ENCODE results near the gene SRPK2.

Gene SRPK2

DNA sequence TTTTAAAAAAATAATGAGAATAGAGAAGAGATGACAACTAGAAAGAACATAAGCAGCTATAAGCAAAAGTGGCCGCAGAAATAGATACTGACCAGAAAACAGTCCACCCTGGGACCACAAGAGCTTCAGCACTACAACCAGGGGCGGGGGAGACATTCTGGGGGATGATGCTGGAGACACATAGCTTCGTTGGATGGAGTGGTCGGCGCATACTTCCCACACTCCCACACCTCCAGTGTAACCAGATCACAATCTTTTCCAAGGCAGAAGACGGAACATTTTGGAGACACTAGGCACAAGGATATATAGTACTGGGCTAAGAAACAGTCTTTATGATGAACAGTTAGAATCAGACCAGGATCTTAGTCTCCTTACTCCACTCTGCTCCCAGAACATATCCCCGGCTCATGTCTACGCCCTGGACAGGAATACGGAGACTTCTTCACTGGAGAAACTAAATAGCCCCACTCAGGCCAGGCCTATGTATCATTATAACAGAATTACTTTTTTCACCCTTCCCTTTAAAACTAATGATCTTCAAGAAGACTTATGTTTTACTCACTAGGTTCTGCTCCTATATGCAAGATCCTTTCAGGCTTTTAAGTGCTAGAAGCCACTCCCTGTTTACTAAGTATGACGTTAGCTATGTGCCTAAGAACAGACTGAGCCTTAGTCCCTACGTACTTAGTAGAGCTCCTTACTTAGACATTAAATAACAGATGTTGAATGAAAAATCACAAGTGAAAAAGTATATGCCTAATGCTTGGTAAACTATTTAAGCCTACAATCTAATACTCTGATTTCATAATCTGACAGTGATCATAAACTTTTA, 169.6 kb downstream of the SRPK2 start:
- H3K4me3 ChIP-seq = no peak overlapping the region
- H3K27me3 ChIP-seq (ENCODE audit: low read depth) = no peaks in the 10 kb centered on the region
- DNase-seq (ENCODE audit: low spot score in 2 of 2) = no peak
- in situ Hi-C loops (cut with MboI; ENCODE audit: low sequenced_read_pairs) = no loop called here
- no peaks in the 10 kb centered on the region for H3K4me1 ChIP-seq
- H3K9me3 ChIP-seq = no peaks in the 10 kb centered on the region
- no peaks in the 10 kb centered on the region for H3K36me3 ChIP-seq (replicated peaks)

DNA sequence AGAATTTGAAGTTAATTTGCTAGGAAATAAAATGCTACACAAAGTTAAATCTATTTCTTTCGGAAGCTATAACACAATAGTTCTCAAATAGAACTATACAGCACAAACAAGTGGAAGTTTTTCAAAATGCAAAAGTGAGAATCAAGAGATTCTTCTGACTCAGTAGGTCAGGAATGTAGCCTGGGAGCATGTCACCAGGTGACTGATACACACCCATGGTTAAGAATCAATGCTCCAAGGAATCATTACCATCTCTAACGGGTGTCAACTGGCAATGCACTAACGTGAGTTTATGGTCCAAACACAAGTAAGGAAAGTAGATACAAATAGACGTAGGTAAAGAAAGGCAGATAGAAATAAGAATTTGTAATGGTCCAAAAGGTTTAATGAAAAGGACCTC, 170.5 kb downstream of the SRPK2 start:
- H3K4me3 ChIP-seq = no peak overlapping the region
- DNase-seq (ENCODE audit: low spot score in 2 of 2) = no peak
- in situ Hi-C loops (cut with MboI; ENCODE audit: low sequenced_read_pairs) = no loop called here

GRCh38 chr7:105216786-105217185, 171.9 kb downstream of the SRPK2 start:
- no peak overlapping the region for H3K4me3 ChIP-seq
- in situ Hi-C loops (cut with MboI; ENCODE audit: low sequenced_read_pairs) = no loop called here
- H3K9me3 ChIP-seq = no peaks in the 10 kb centered on the region
- no peaks in the 10 kb centered on the region for H3K4me1 ChIP-seq
- H3K36me3 ChIP-seq (replicated peaks) = no peaks in the 10 kb centered on the region; the same call in 1 of the 2 replicates
- no peaks in the 10 kb centered on the region for H3K27me3 ChIP-seq (ENCODE audit: low read depth)
- no peak for DNase-seq (ENCODE audit: low spot score in 2 of 2)

More for the DNA sequence above, 170.5 kb downstream of the SRPK2 start:
- no peaks in the 10 kb centered on the region for H3K36me3 ChIP-seq (replicated peaks)
- no peaks in the 10 kb centered on the region for H3K27me3 ChIP-seq (ENCODE audit: low read depth)
- H3K9me3 ChIP-seq = no peaks in the 10 kb centered on the region
- H3K4me1 ChIP-seq = no peaks in the 10 kb centered on the region

GRCh38 chr7:105215821-105216220, 172.9 kb downstream of the SRPK2 start:
- no peaks in the 10 kb centered on the region for H3K27me3 ChIP-seq (ENCODE audit: low read depth)
- in situ Hi-C loops (cut with MboI; ENCODE audit: low sequenced_read_pairs) = no loop called here
- H3K9me3 ChIP-seq = no peaks in the 10 kb centered on the region
- no peaks in the 10 kb centered on the region for H3K4me1 ChIP-seq
- no peak overlapping the region for H3K4me3 ChIP-seq
- no peak for DNase-seq (ENCODE audit: low spot score in 2 of 2)
- H3K36me3 ChIP-seq (replicated peaks) = no peaks in the 10 kb centered on the region; the same call in 1 of the 2 replicates

DNA sequence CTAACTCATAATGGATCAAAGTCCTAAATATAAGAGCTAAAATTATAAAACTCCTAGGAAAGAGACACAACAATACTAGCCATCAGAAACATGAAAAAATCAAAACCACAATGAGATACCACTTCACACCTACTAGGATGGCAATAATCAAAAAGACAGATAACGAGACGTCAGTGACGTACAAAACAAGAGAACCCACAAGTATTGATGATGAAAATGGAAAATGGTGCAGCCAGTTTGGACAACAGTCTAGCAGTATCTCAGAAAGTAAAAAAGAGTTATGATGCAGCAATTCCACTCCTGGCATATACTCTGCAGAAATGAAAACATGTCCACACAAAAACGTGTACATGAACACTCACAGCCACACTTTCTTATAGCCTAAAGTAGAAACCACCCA, 173.5 kb downstream of the SRPK2 start:
- H3K9me3 ChIP-seq = no peaks in the 10 kb centered on the region
- H3K36me3 ChIP-seq (replicated peaks) = no peaks in the 10 kb centered on the region; the same call in 1 of the 2 replicates
- in situ Hi-C loops (cut with MboI; ENCODE audit: low sequenced_read_pairs) = no loop called here

GRCh38 chr7:105213611-105214010, 175.1 kb downstream of the SRPK2 start:
- Histone ChIP-seq H3K4me3 (no peak overlapping the region), H3K9me3 (no peaks in the 10 kb centered on the region), H3K36me3 (replicated peaks) (no peaks in the 10 kb centered on the region; the same call in 1 of the 2 replicates), H3K27me3 (ENCODE audit: low read depth) (no peaks in the 10 kb centered on the region), H3K4me1 (no peaks in the 10 kb centered on the region)
- in situ Hi-C loops (cut with MboI; ENCODE audit: low sequenced_read_pairs) = no loop called here
- DNase-seq (ENCODE audit: low spot score in 2 of 2) = no peak

More for the DNA sequence above, 173.5 kb downstream of the SRPK2 start:
- DNase-seq (ENCODE audit: low spot score in 2 of 2) = no peak
- Histone ChIP-seq H3K27me3 (ENCODE audit: low read depth) (no peaks in the 10 kb centered on the region), H3K4me1 (no peaks in the 10 kb centered on the region), H3K4me3 (no peak overlapping the region)

GRCh38 chr7:105212212-105212611, 176.5 kb downstream of the SRPK2 start:
- no peak for DNase-seq (ENCODE audit: low spot score in 2 of 2)
- in situ Hi-C loops (cut with MboI; ENCODE audit: low sequenced_read_pairs) = no loop called here
- H3K36me3 ChIP-seq (replicated peaks) = no peaks in the 10 kb centered on the region; the same call in 1 of the 2 replicates
- H3K27me3 ChIP-seq (ENCODE audit: low read depth) = no peaks in the 10 kb centered on the region
- H3K9me3 ChIP-seq = no peaks in the 10 kb centered on the region
- 0 out of 2 replicates have a peak, but pooled peaks cover 4% of the 10 kb centered on the region for H3K4me1 ChIP-seq
- no peak overlapping the region for H3K4me3 ChIP-seq

DNA sequence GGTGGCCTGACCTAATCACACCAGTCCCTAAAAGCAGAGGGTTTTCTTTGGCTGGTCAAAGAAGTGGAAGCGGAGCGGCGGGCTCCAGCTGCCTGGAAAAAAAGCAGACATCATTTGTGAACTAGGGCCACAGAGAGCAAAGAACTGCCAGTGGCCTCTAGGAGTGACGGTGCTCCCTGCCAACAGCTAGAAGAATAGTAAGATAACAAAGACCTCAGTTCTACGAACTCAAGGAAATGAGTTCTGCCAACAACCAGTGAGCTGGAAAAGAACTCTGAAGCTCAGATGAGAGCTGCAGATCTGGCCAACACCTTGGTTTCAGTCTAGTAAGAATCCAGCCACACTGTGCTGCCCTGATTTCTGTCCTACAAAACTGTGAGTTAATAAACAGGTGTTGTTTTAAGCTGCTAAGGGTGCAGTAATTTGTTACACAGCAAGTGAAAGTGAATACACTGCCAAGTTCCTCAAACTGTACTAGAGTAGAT, 178.0 kb downstream of the SRPK2 start:
- in situ Hi-C loops (cut with MboI; ENCODE audit: low sequenced_read_pairs) = no loop called here
- no peaks in the 10 kb centered on the region for H3K9me3 ChIP-seq

GRCh38 chr7:105209870-105210269, 178.9 kb downstream of the SRPK2 start:
- in situ Hi-C loops (cut with MboI; ENCODE audit: low sequenced_read_pairs) = no loop called here
- H3K36me3 ChIP-seq (replicated peaks) = no peaks in the 10 kb centered on the region; the same call in 1 of the 2 replicates
- DNase-seq (ENCODE audit: low spot score in 2 of 2) = no peak
- no peaks in the 10 kb centered on the region for H3K9me3 ChIP-seq
- H3K27me3 ChIP-seq (ENCODE audit: low read depth) = no peaks in the 10 kb centered on the region
- no peak overlapping the region for H3K4me3 ChIP-seq
- H3K4me1 ChIP-seq = 0 out of 2 replicates have a peak, but pooled peaks cover 4% of the 10 kb centered on the region

More for the DNA sequence above, 178.0 kb downstream of the SRPK2 start:
- Histone ChIP-seq H3K4me1 (0 out of 2 replicates have a peak, but pooled peaks cover 4% of the 10 kb centered on the region), H3K27me3 (ENCODE audit: low read depth) (no peaks in the 10 kb centered on the region), H3K4me3 (no peak overlapping the region), H3K36me3 (replicated peaks) (no peaks in the 10 kb centered on the region; the same call in 1 of the 2 replicates)
- DNase-seq (ENCODE audit: low spot score in 2 of 2) = no peak

GRCh38 chr7:105209433-105209832, 179.3 kb downstream of the SRPK2 start:
- H3K9me3 ChIP-seq = no peaks in the 10 kb centered on the region
- 0 out of 2 replicates have a peak, but pooled peaks cover 4% of the 10 kb centered on the region for H3K4me1 ChIP-seq
- no peak for DNase-seq (ENCODE audit: low spot score in 2 of 2)
- no peaks in the 10 kb centered on the region; the same call in 1 of the 2 replicates for H3K36me3 ChIP-seq (replicated peaks)
- no peaks in the 10 kb centered on the region for H3K27me3 ChIP-seq (ENCODE audit: low read depth)
- H3K4me3 ChIP-seq = no peak overlapping the region
- in situ Hi-C loops (cut with MboI; ENCODE audit: low sequenced_read_pairs) = no loop called here

DNA sequence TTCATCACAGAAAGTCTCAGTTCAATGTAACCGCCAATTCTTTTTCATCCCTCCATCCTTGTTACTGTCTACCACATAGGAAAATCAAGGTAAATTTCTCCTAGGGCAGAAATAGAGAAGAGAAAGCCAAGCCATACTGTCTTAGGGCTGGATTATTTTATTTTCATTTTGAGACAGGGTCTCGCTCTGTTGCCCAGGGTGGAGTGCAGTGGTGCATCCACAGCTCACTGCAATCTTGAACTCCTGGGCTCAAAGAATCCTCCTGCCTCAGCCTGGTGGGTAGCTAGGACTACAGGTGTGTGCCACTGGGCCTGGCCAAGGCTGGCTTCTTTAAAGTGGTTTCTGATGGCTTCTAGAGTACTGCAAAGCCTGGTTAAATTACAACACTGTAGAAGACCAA, 181.7 kb downstream of the SRPK2 start:
- peaks cover 16% of the 10 kb centered on the region for H3K4me1 ChIP-seq
- in situ Hi-C loops (cut with MboI; ENCODE audit: low sequenced_read_pairs) = no loop called here
- no peak overlapping the region for H3K4me3 ChIP-seq
- no peak for DNase-seq (ENCODE audit: low spot score in 2 of 2)
- peaks cover 3% of the 10 kb centered on the region; the same call in 1 of the 2 replicates for H3K36me3 ChIP-seq (replicated peaks)
- H3K27me3 ChIP-seq (ENCODE audit: low read depth) = no peaks in the 10 kb centered on the region
- H3K9me3 ChIP-seq = no peaks in the 10 kb centered on the region

GRCh38 chr7:105205592-105206237, 183.0 kb downstream of the SRPK2 start:
- in situ Hi-C loops (cut with MboI; ENCODE audit: low sequenced_read_pairs) = no loop called here
- Histone ChIP-seq H3K9me3 (no peaks in the 10 kb centered on the region), H3K36me3 (replicated peaks) (peaks cover 3% of the 10 kb centered on the region), H3K4me1 (peaks cover 18% of the 10 kb centered on the region), H3K27me3 (ENCODE audit: low read depth) (no peaks in the 10 kb centered on the region), H3K4me3 (no peak overlapping the region)
- no peak for DNase-seq (ENCODE audit: low spot score in 2 of 2)

- in situ Hi-C loops (cut with MboI; ENCODE audit: low sequenced_read_pairs) = no loop called here
Measured at GRCh38 chr7:105204953-105205352, 183.8 kb downstream of the SRPK2 start.

GRCh38 chr7:105204520-105204919, 184.2 kb downstream of the SRPK2 start:
- Histone ChIP-seq H3K27me3 (ENCODE audit: low read depth) (no peaks in the 10 kb centered on the region), H3K4me3 (no peak overlapping the region), H3K36me3 (replicated peaks) (peaks cover 3% of the 10 kb centered on the region), H3K9me3 (no peaks in the 10 kb centered on the region), H3K4me1 (peaks cover 18% of the 10 kb centered on the region)
- no peak for DNase-seq (ENCODE audit: low spot score in 2 of 2)
- in situ Hi-C loops (cut with MboI; ENCODE audit: low sequenced_read_pairs) = no loop called here

More at GRCh38 chr7:105204953-105205352, 183.8 kb downstream of the SRPK2 start:
- no peaks in the 10 kb centered on the region for H3K27me3 ChIP-seq (ENCODE audit: low read depth)
- no peak overlapping the region for H3K4me3 ChIP-seq
- H3K4me1 ChIP-seq = peaks cover 18% of the 10 kb centered on the region
- H3K36me3 ChIP-seq (replicated peaks) = peaks cover 3% of the 10 kb centered on the region
- no peak for DNase-seq (ENCODE audit: low spot score in 2 of 2)
- no peaks in the 10 kb centered on the region for H3K9me3 ChIP-seq
